HFFc6 (cell line): ENCODE measurements around the gene INHBC. TPM values are rescaled to one million over a fixed set of nuclear protein-coding genes. Genes with fewer than 3 reads are reported as not detected.
A peak's percentile ranks its signal among the peaks of the same experiment; 100 is the strongest.
"Not testable (repeated sequence)": the region's sequence is repeated elsewhere in the genome, so short reads cannot be mapped to it uniquely, and the experiment has no call there.

Source experiments
- DNase-seq: peaks from one replicate; pipeline ENCODE4 v3.0.0-alpha.2; 2018
- H3K27ac Mint-ChIP-seq: 2 replicates; pipeline ENCODE4 v1.8.0; 2020; ENCODE audit warnings: mild to moderate bottlenecking, mixed read lengths
- H3K27me3 Mint-ChIP-seq: 2 replicates; pipeline ENCODE4 v1.8.0; 2021; ENCODE audit warnings: mild to moderate bottlenecking, moderate library complexity, mixed read lengths; ENCODE audit not compliant: insufficient read depth
- H3K36me3 Mint-ChIP-seq: 2 replicates; pipeline ENCODE4 v1.8.0; 2021; ENCODE audit warnings: low read depth, mixed read lengths
- H3K4me1 Mint-ChIP-seq: 2 replicates; pipeline ENCODE4 v1.8.0; 2020; ENCODE audit warnings: low read depth, mixed read lengths
- H3K4me3 Mint-ChIP-seq: 2 replicates; pipeline ENCODE4 v1.8.0; 2020; ENCODE audit warnings: mild to moderate bottlenecking, moderate library complexity, mixed read lengths
- H3K9me3 Mint-ChIP-seq: 2 replicates; pipeline ENCODE4 v1.8.0; 2020; ENCODE audit warnings: mild to moderate bottlenecking, mixed read lengths
- total RNA-seq, 6 experiments: library from RNA; stranded (reverse); fragmentation: NEBNext Ultra II Directional; extraction: Animal tissue kit (Norgen Biotek cat#: 25700); gene quantifications; 2 replicates in 1 of 6; 3 replicates in 5 of 6; pipeline ENCODE4 v1.2.3, GENCODE V29; 2021
- TF ChIP-seq, protein P1 (sequence below): fragments of 200-600 bp; sonication (generic); IDR thresholded peaks from 2 replicates; pipeline ENCODE4 v1.5.0; 2021; ENCODE audit warnings: antibody characterized with exemption, mild to moderate bottlenecking

The INHBC gene
- total RNA-seq, 6 experiments from 2014 or later: not detected

- peaks cover 12% of the 10 kb centered on the region; the same call in 1 of the 2 replicates for H3K36me3 Mint-ChIP-seq
- H3K4me3 Mint-ChIP-seq: no peak overlapping the region
- H3K4me1 Mint-ChIP-seq: peaks cover 41% of the 10 kb centered on the region
- H3K27ac Mint-ChIP-seq: peak overlapping the region; percentile 3; the same call in 1 of the 2 replicates
- DNase-seq: no peak
- H3K27me3 Mint-ChIP-seq: no peaks in the 10 kb centered on the region; the same call in 1 of the 2 replicates
- TF ChIP-seq, protein P1, sequence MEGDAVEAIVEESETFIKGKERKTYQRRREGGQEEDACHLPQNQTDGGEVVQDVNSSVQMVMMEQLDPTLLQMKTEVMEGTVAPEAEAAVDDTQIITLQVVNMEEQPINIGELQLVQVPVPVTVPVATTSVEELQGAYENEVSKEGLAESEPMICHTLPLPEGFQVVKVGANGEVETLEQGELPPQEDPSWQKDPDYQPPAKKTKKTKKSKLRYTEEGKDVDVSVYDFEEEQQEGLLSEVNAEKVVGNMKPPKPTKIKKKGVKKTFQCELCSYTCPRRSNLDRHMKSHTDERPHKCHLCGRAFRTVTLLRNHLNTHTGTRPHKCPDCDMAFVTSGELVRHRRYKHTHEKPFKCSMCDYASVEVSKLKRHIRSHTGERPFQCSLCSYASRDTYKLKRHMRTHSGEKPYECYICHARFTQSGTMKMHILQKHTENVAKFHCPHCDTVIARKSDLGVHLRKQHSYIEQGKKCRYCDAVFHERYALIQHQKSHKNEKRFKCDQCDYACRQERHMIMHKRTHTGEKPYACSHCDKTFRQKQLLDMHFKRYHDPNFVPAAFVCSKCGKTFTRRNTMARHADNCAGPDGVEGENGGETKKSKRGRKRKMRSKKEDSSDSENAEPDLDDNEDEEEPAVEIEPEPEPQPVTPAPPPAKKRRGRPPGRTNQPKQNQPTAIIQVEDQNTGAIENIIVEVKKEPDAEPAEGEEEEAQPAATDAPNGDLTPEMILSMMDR: no peak
- no peaks in the 10 kb centered on the region for H3K9me3 Mint-ChIP-seq
These were observed 16.3 kb upstream of the INHBC start for GRCh38 chr12:57418255-57418654.

- Mint-ChIP-seq H3K27ac (no peak overlapping the region), H3K27me3 (no peaks in the 10 kb centered on the region; the same call in 1 of the 2 replicates), H3K4me3 (no peak overlapping the region), H3K36me3 (peaks cover 16% of the 10 kb centered on the region), H3K4me1 (peaks cover 41% of the 10 kb centered on the region), H3K9me3 (no peaks in the 10 kb centered on the region)
- DNase-seq: no peak
- TF ChIP-seq, protein P1: no peak
These were observed 15.1 kb upstream of the INHBC start for GRCh38 chr12:57419495-57419894.

DNA sequence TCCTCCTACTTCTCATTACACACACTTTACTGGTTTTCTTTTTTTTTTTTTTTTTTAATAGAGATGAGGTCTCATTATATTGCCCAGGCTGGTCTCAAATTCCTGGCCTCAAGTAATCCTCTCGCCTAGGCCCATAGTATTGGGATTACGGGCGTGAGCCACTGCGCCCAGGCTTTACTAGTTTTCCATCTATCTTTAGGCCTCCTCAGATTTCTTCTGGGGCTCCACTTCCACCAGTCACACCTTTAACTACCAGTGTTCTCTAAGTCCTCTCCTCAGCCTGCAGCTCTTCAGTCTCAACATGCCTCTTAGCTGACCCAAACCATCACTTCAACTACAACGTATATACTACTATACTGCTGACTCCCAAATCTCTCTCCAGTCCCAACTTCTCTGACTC is 14.1 kb upstream of the INHBC start:
- TF ChIP-seq, protein P1: no peak
- no peaks in the 10 kb centered on the region for H3K9me3 Mint-ChIP-seq
- peaks cover 17% of the 10 kb centered on the region for H3K36me3 Mint-ChIP-seq
- no peak for DNase-seq
- peaks cover 36% of the 10 kb centered on the region for H3K4me1 Mint-ChIP-seq
- no peak overlapping the region for H3K27ac Mint-ChIP-seq
- H3K4me3 Mint-ChIP-seq: no peak overlapping the region
- no peaks in the 10 kb centered on the region; the same call in 1 of the 2 replicates for H3K27me3 Mint-ChIP-seq

DNA sequence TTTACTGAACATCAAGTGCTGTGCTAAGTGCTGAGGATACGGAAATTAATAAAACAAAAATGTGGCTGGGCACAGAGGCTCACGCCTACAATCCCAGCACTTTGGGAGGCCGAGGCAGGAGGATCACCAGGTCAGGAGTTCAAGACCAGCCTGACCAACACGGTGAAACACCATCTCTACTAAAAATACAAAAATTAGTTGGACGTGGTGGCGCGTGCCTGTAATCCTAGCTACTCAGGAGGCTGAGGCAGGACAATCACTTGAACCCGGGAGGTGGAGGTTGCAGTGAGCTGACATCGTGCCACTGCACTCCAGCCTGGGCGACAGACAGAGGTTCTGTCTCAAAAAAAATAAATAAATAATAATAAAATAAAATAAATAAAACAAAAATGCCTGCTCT is 7.6 kb upstream of the INHBC start:
- H3K36me3 Mint-ChIP-seq: peaks cover 13% of the 10 kb centered on the region
- H3K4me3 Mint-ChIP-seq, DNase-seq, H3K27me3 Mint-ChIP-seq, H3K9me3 Mint-ChIP-seq, H3K27ac Mint-ChIP-seq: not testable (repeated sequence)
- peaks cover 22% of the 10 kb centered on the region for H3K4me1 Mint-ChIP-seq

DNA sequence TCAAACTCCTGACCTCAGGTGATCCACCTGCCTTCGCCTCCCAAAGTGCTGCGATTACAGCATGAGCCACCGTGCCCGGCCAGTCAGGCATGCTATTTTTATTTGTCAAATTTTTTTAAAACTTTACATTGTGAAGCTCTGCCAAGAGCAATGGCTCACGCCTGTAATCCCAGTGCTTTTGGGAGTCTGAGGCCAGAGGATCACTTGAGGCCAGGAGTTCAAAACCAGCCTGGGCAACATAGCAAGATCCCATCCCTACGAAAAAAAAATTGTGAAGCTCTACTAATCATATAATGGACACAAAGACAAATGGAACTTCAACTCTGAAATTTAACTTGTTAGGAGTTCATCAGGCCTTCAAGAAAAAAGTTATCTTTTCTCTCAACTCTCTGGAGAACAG is 5.6 kb upstream of the INHBC start:
- TF ChIP-seq, protein P1: no peak
- Mint-ChIP-seq H3K4me1 (peaks cover 22% of the 10 kb centered on the region), H3K36me3 (peaks cover 5% of the 10 kb centered on the region), H3K4me3 (peak overlapping the region; percentile 93), H3K9me3 (no peaks in the 10 kb centered on the region), H3K27ac (peak overlapping the region; percentile 97), H3K27me3 (no peaks in the 10 kb centered on the region; the same call in none of the 2 replicates)
- DNase-seq: no peak

GRCh38 chr12:57429473-57430111 is 5.0 kb upstream of the INHBC start:
- TF ChIP-seq, protein P1: no peak
- Mint-ChIP-seq H3K4me1 (peaks cover 22% of the 10 kb centered on the region), H3K4me3 (peak overlapping the region; percentile 93), H3K36me3 (peaks cover under 1% of the 10 kb centered on the region), H3K9me3 (no peaks in the 10 kb centered on the region), H3K27ac (peak overlapping the region; percentile 97), H3K27me3 (no peaks in the 10 kb centered on the region; the same call in none of the 2 replicates)
- DNase-seq: no peak
